Transverse colon (tissue), 4 donors: ENCODE measurements around the gene AP1AR. TPM values are rescaled to one million over a fixed set of nuclear protein-coding genes. Genes with fewer than 3 reads are reported as not detected.
A peak's percentile ranks its signal among the peaks of the same experiment; 100 is the strongest.
"Not testable (repeated sequence)": the region's sequence is repeated elsewhere in the genome, so short reads cannot be mapped to it uniquely, and the experiment has no call there.

Experiments used
- DNase-seq: peaks from one replicate; pipeline ENCODE4 v3.0.0-alpha.2; 2019
- H3K27ac ChIP-seq, 4 donors: fragments of 200-600 bp; sonication (generic); 2 replicates each; pipeline ENCODE4 v1.5.1; 2016 to 2018; ENCODE audit warnings: inconsistent platforms in 4 of 4
- H3K27me3 ChIP-seq: fragments of 200-600 bp; sonication (generic); 2 replicates; pipeline ENCODE4 v1.5.1; 2017; ENCODE audit warnings: inconsistent platforms
- H3K36me3 ChIP-seq, 4 donors: fragments of 200-600 bp; sonication (generic); 2 replicates each; pipeline ENCODE4 v1.5.1; 2017 to 2019; ENCODE audit warnings: inconsistent platforms in 4 of 4
- H3K4me1 ChIP-seq, 4 donors: fragments of 200-600 bp; sonication (generic); 2 replicates each; pipeline ENCODE4 v1.5.1; 2017 to 2020; ENCODE audit warnings: inconsistent platforms in 4 of 4
- H3K4me3 ChIP-seq, 4 donors: fragments of 200-600 bp; sonication (generic); 1 replicate in 1 of 4; 2 replicates in 3 of 4; pipeline versions ENCODE4 v1.5.1 to v1.6.1; 2017 to 2019; ENCODE audit warnings: inconsistent platforms in 4 of 4
- H3K9me3 ChIP-seq, 2 donors: fragments of 200-600 bp; sonication (generic); 2 replicates each; pipeline ENCODE4 v1.5.1; 2017 to 2019; ENCODE audit warnings: inconsistent platforms in 2 of 2
- CTCF ChIP-seq, 5 experiments: fragments of 200-600 bp in 3 of 5; fragments of 450-650 bp in 2 of 5; sonication (generic) in 3 of 5; IDR thresholded peaks; 1 replicate in 2 of 5; 2 replicates in 3 of 5; pipeline ENCODE4 v1.5.1; 2016 to 2017; ENCODE audit warnings: antibody characterized with exemption in 5 of 5, inconsistent platforms in 3 of 5, mild to moderate bottlenecking in 2 of 5, moderate library complexity in 1 of 5
- EP300 ChIP-seq: sonication (generic); formaldehyde crosslinking; IDR thresholded peaks from one replicate; pipeline ENCODE4 v1.6.1; 2017; ENCODE audit warnings: antibody characterized with exemption, low read depth
- POLR2A ChIP-seq: fragments of 450-650 bp; IDR thresholded peaks from one replicate; pipeline ENCODE4 v1.6.1; 2016; ENCODE audit warnings: antibody characterized with exemption, mild to moderate bottlenecking, moderate library complexity
- POLR2AphosphoS5 ChIP-seq, 3 donors: sonication (generic); formaldehyde crosslinking; IDR thresholded peaks; one replicate each; pipeline ENCODE4 v1.6.1; 2016; ENCODE audit warnings: antibody characterized with exemption in 3 of 3
- WGBS, 2 donors: methylation state at CpG; one replicate each; pipeline ENCODE4 v1.1.5; 2018; ENCODE audit warnings: low coverage in 1 of 2; 5-methylcytosine and 5-hydroxymethylcytosine counted together
- in situ Hi-C, 4 donors: fragments of 200-750 bp; cut with MboI; loops; one replicate each; pipeline versions ENCODE4 v1.15.0 to v1.15.1; 2017; ENCODE audit warnings: low sequenced_read_pairs in 3 of 4, low pct_ligation_motif_present in 1 of 4, low pct_unique_long_range_greater_than_20kb in 1 of 4
- intact Hi-C: fragments of 100-400 bp; cut with DNase I; formaldehyde crosslinking; loops from one replicate; pipeline ENCODE4 v1.15.1; 2023; ENCODE audit warnings: low total_unique reads
- total RNA-seq, 4 donors: library from RNA; depleted of rRNA; stranded (reverse); fragments of >200 nt; gene quantifications; one replicate each; pipeline ENCODE4 v1.1.0, GENCODE V29; 2016

AP1AR gene
- total RNA-seq, 4 donors from 2014 or later: 9.8 to 41.8 (median 38.7) TPM

- H3K4me1 ChIP-seq: peaks cover 0 to 7% (median 0%) of the 10 kb centered on the region in 4 donors
- 82 to 86% methylated on average over 6 to 10 of the region's 10 CpGs for WGBS, 2 donors
- intact Hi-C loops: no loop called here
Measured at GRCh38 chr4:112277705-112278448, 46.3 kb downstream of the AP1AR start.

GRCh38 chr4:112279025-112279881 lies 47.7 kb downstream of the AP1AR start:
- no peak overlapping the region for H3K4me3 ChIP-seq
- H3K9me3 ChIP-seq: no peaks in the 10 kb centered on the region
- TF ChIP-seq EP300 (no peak), POLR2AphosphoS5 (IDR thresholded peaks at IDR 0.05) (no peak), CTCF (IDR thresholded peaks at IDR 0.05) (no peak), POLR2A (no peak)
- H3K36me3 ChIP-seq: no peaks in the 10 kb centered on the region
- H3K27ac ChIP-seq: peak overlapping the region in 1 of 4 donors; percentile 31
- intact Hi-C loops (no loop called here), in situ Hi-C loops (no loop called here)
- no peak for DNase-seq
- WGBS, 2 donors: 46 to 48% methylated on average over 7 to 10 of the region's 10 CpGs
- H3K4me1 ChIP-seq: peaks cover 1 to 18% (median 7%) of the 10 kb centered on the region in 4 donors
- no peaks in the 10 kb centered on the region for H3K27me3 ChIP-seq

More at GRCh38 chr4:112277705-112278448, 46.3 kb downstream of the AP1AR start:
- DNase-seq: no peak
- no peaks in the 10 kb centered on the region for H3K27me3 ChIP-seq
- TF ChIP-seq EP300 (no peak), POLR2AphosphoS5 (IDR thresholded peaks at IDR 0.05) (no peak), CTCF (IDR thresholded peaks at IDR 0.05) (no peak), POLR2A (no peak)
- H3K9me3 ChIP-seq: no peaks in the 10 kb centered on the region
- no peak overlapping the region for H3K27ac ChIP-seq
- in situ Hi-C loops: no loop called here
- H3K4me3 ChIP-seq: no peak overlapping the region
- no peaks in the 10 kb centered on the region for H3K36me3 ChIP-seq

GRCh38 chr4:112279882-112280315 lies 48.3 kb downstream of the AP1AR start:
- Histone ChIP-seq H3K36me3 (no peaks in the 10 kb centered on the region), H3K4me1 (peaks cover 3 to 25% (median 8%) of the 10 kb centered on the region in 4 donors), H3K9me3 (no peaks in the 10 kb centered on the region), H3K27me3 (no peaks in the 10 kb centered on the region), H3K27ac (peak overlapping the region in 1 of 4 donors; percentile 31), H3K4me3 (no peak overlapping the region)
- no peak for TF ChIP-seq POLR2A
- TF ChIP-seq POLR2AphosphoS5 (IDR thresholded peaks at IDR 0.05): no peak
- no peak for TF ChIP-seq CTCF (IDR thresholded peaks at IDR 0.05)
- TF ChIP-seq EP300: no peak
- in situ Hi-C loops (loop anchor here in 1 of 4 donors (10.0 kb wide), 1 partner anchor 45 kb away; the partner anchor contains the start of gene AP1AR), intact Hi-C loops (no loop called here)
- no peak for DNase-seq
- WGBS, 2 donors: 64 to 96% methylated on average over 4 to 7 of the region's 7 CpGs

- no peak overlapping the region for H3K4me3 ChIP-seq
- no peak overlapping the region for H3K27ac ChIP-seq
- no peaks in the 10 kb centered on the region for H3K9me3 ChIP-seq
- no peaks in the 10 kb centered on the region for H3K27me3 ChIP-seq
- no peak for TF ChIP-seq POLR2AphosphoS5 (IDR thresholded peaks at IDR 0.05)
- TF ChIP-seq CTCF (IDR thresholded peaks at IDR 0.05): no peak
- no peak for TF ChIP-seq POLR2A
- TF ChIP-seq EP300: no peak
- intact Hi-C loops (no loop called here), in situ Hi-C loops (loop anchor here in 1 of 4 donors (10.0 kb wide), 1 partner anchor 46 kb away; the partner anchor contains the start of gene AP1AR)
- H3K36me3 ChIP-seq: no peaks in the 10 kb centered on the region
- no peak for DNase-seq
- H3K4me1 ChIP-seq: peaks cover 3 to 27% (median 8%) of the 10 kb centered on the region in 4 donors
- 77 to 100% methylated on average over 1 to 5 of the region's 5 CpGs for WGBS, 2 donors
Measured at GRCh38 chr4:112280386-112281056, 48.9 kb downstream of the AP1AR start.

- WGBS, 2 donors: 77 to 100% methylated on average over 2 of the region's 2 CpGs
- H3K4me1 ChIP-seq: peaks cover 8 to 27% (median 14%) of the 10 kb centered on the region in 4 donors
- intact Hi-C loops, H3K9me3 ChIP-seq, H3K36me3 ChIP-seq, DNase-seq, H3K27ac ChIP-seq, H3K4me3 ChIP-seq, H3K27me3 ChIP-seq: not testable (repeated sequence)
- in situ Hi-C loops: loop anchor here in 1 of 4 donors (10.0 kb wide), 1 partner anchor 47 kb away; the partner anchor contains the start of gene AP1AR
Measured at GRCh38 chr4:112281895-112282398, 50.4 kb downstream of the AP1AR start.
